HG03442 (cell line): ENCODE data around the gene ZNF414.
"Not testable (repeated sequence)": the region's sequence is repeated elsewhere in the genome, so short reads cannot be mapped to it uniquely, and the experiment has no call there.

Experiments
- ATAC-seq: cut with Tn5 transposase; IDR thresholded peaks from one replicate; pipeline ENCODE4 v1.9.1; 2021; ENCODE audit warnings: mild to moderate bottlenecking, moderate library complexity; ENCODE audit not compliant: unreplicated experiment

Gene ZNF414

GRCh38 chr19:8518536-8518935 lies 4.6 kb upstream of the ZNF414 start:
- no peak for ATAC-seq

GRCh38 chr19:8517551-8518442 lies 3.8 kb upstream of the ZNF414 start:
- ATAC-seq = no peak

GRCh38 chr19:8515317-8515716 lies 1.4 kb upstream of the ZNF414 start:
- no peak for ATAC-seq

- ATAC-seq = not testable (repeated sequence)
Observed at GRCh38 chr19:8514505-8515009, 590 bp upstream of the ZNF414 start.

- ATAC-seq = no peak
Observed at GRCh38 chr19:8513036-8513686, 806 bp downstream of the ZNF414 start.

GRCh38 chr19:8512115-8512967 lies 1.6 kb downstream of the ZNF414 start:
- ATAC-seq = no peak

- ATAC-seq = no peak
Observed at GRCh38 chr19:8511573-8512101, 2.3 kb downstream of the ZNF414 start.

- ATAC-seq = no peak
Observed at GRCh38 chr19:8510589-8511115, 3.3 kb downstream of the ZNF414 start.

- no peak for ATAC-seq
Observed at GRCh38 chr19:8506402-8506957, 7.5 kb downstream of the ZNF414 start.

GRCh38 chr19:8505680-8506401 lies 8.1 kb downstream of the ZNF414 start:
- no peak for ATAC-seq

- no peak for ATAC-seq
Observed at GRCh38 chr19:8504919-8505318, 9.0 kb downstream of the ZNF414 start.

GRCh38 chr19:8504171-8504570 lies 9.8 kb downstream of the ZNF414 start:
- no peak for ATAC-seq

GRCh38 chr19:8503510-8503909 lies 10.5 kb downstream of the ZNF414 start:
- ATAC-seq = no peak

- ATAC-seq = no peak
Observed at GRCh38 chr19:8501981-8502380, 12.0 kb downstream of the ZNF414 start.

GRCh38 chr19:8501516-8501915 lies 12.5 kb downstream of the ZNF414 start:
- ATAC-seq = no peak

- ATAC-seq = no peak
Observed at GRCh38 chr19:8500158-8500557, 13.8 kb downstream of the ZNF414 start.

GRCh38 chr19:8499048-8499833 lies 14.7 kb downstream of the ZNF414 start:
- ATAC-seq = no peak

- no peak for ATAC-seq
Observed at GRCh38 chr19:8498295-8498694, 15.7 kb downstream of the ZNF414 start.

- no peak for ATAC-seq
Observed at GRCh38 chr19:8494158-8494557, 19.8 kb downstream of the ZNF414 start.
